Activated CD8-positive, alpha-beta memory T cell treated with anti-CD3 and anti-CD28 coated beads, Interleukin-2, amount 10 ng/mL, durations not matched to agents 7 days and 5 days (primary cell): Measurements from ENCODE around the gene TRAPPC2L. TPM values are rescaled to one million over a fixed set of nuclear protein-coding genes. Genes with fewer than 3 reads are reported as not detected.
"Not testable (repeated sequence)": the region's sequence is repeated elsewhere in the genome, so short reads cannot be mapped to it uniquely, and the experiment has no call there.

Experiments used
- ATAC-seq: fragments of 150-1000 bp; cut with Tn5 transposase; one replicate; pipeline ENCODE4 v1.10.0; 2021; ENCODE audit warnings: moderate library complexity
- CTCF ChIA-PET: fragments of 350-600 bp; sonication (Branson Sonifier 250); formaldehyde crosslinking; loops from one replicate; lab custom pipeline; 2021; ENCODE audit warnings: antibody characterized with exemption; lab: Charles Lee
- DNase-seq: peaks from one replicate; pipeline ENCODE4 v3.0.0-alpha.2; 2020
- H3K27ac Mint-ChIP-seq: one replicate; pipeline ENCODE4 v1.8.0; 2021; ENCODE audit warnings: mild to moderate bottlenecking, mixed read lengths
- H3K27me3 Mint-ChIP-seq: one replicate; pipeline ENCODE4 v1.8.0; 2021; ENCODE audit warnings: mixed read lengths
- H3K36me3 Mint-ChIP-seq: one replicate; pipeline ENCODE4 v1.8.0; 2021; ENCODE audit warnings: mild to moderate bottlenecking, mixed read lengths
- H3K4me1 Mint-ChIP-seq: one replicate; pipeline ENCODE4 v1.8.0; 2021; ENCODE audit warnings: mixed read lengths
- H3K4me3 Mint-ChIP-seq: one replicate; pipeline ENCODE4 v1.8.0; 2021; ENCODE audit warnings: mild to moderate bottlenecking, moderate library complexity, mixed read lengths
- H3K9me3 Mint-ChIP-seq: one replicate; pipeline ENCODE4 v1.8.0; 2022; ENCODE audit warnings: low read depth, mixed read lengths
- total RNA-seq, 2 experiments: library from RNA; stranded (reverse); gene quantifications; one replicate each; pipeline ENCODE4 v1.2.3, GENCODE V29; 2021

Gene TRAPPC2L
- total RNA-seq, 2 experiments from 2014 or later, result 49.2 to 51.3 TPM

DNA sequence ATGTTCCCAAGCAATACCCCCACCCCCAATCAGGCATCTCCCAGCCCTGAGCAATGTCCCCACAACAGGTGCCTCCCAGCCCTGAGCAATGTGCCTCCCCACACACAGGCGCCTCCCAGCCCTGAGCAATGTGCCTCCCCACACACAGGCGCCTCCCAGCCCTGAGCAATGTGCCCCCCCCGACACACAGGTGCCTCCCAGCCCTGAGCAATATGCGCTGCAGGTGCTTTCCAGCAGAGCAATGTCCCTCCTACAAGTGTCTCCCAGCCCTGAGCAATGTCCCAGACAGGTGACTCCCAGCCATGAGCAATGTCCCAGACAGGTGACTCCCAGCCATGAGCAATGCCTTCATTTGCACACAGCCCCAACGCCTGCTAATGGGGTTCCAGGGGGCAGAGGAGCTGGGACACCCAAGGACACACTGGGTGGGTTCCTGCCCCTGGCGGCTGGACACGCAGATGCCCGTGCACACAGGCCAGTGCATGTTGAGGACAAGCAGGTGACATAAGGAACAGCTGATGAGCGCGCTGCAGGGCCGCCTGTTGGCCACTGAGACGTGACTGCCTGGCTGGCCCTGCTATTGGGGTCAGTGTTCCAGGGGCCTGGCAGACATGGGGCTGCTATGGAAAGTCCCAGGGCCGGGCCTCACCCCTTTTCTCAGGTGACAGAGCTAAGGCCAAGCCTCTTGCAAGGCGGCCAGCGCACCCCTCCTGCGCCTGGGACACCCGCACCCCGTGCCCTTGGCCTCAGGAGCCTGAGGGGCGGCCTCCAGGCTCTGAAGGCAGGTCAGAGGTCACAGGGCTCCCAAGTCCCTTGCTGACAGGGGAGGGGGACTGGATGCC, 36.4 kb downstream of the TRAPPC2L start:
- Mint-ChIP-seq H3K4me3 (no peak overlapping the region), H3K4me1 (no peaks in the 10 kb centered on the region), H3K9me3 (no peaks in the 10 kb centered on the region), H3K36me3 (no peaks in the 10 kb centered on the region), H3K27me3 (no peaks in the 10 kb centered on the region), H3K27ac (no peak overlapping the region)
- CTCF ChIA-PET, result interaction anchor here (0.7 kb wide), 1 partner anchor 132 kb away, joined by 3 read pairs; no protein-coding TSS in a partner anchor
- DNase-seq (no peak), ATAC-seq (no peak)

DNA sequence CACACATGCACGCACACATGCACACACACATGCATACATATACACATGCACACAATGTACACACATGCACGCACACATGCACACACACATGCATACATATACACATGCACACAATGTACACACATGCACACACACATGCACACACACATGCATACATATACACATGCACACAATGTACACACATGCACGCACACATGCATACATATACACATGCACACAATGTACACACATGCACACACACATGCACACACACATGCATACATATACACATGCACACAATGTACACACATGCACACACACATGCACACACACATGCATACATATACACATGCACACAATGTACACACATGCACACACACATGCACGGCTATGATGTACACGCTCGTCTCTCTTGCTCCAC, 37.3 kb downstream of the TRAPPC2L start:
- H3K9me3 Mint-ChIP-seq, H3K27ac Mint-ChIP-seq, H3K4me3 Mint-ChIP-seq, DNase-seq, H3K4me1 Mint-ChIP-seq, H3K36me3 Mint-ChIP-seq, CTCF ChIA-PET, ATAC-seq, H3K27me3 Mint-ChIP-seq: not testable (repeated sequence)

DNA sequence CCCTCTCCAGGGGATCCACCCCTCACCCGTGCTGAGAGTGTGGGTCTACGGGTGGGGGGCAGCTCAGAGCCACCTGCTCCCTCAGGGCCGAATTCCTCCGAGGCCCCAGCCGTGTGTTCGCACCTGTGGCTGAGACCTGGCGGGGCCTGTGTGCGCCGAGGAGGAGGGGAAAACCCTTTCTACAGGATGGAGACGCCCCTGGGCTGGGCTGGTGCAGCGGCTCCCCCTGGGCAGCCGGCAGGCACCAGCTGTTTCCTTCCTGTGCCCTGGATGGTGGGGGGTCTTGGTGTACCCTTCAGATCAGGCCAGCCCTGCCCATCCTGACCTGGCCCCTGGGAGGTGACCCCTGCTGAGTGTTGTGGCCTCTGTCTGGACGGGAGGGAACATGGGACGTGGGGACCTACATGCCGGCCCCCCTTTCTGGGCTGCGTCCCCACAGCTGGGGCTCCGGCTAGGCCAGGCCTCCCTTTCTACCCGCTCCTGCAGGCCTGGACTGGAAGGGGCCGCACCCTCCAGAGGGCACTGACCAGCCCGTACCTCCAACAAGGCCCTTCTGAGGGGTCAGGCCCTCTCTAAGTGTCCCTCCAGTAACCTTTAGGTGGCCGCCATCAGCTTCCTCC, 37.9 kb downstream of the TRAPPC2L start:
- Mint-ChIP-seq H3K36me3 (no peaks in the 10 kb centered on the region), H3K27me3 (no peaks in the 10 kb centered on the region), H3K9me3 (no peaks in the 10 kb centered on the region), H3K27ac (no peak overlapping the region), H3K4me3 (no peak overlapping the region), H3K4me1 (no peaks in the 10 kb centered on the region)
- no peak for ATAC-seq
- DNase-seq, result no peak
- CTCF ChIA-PET, result no interaction called here

DNA sequence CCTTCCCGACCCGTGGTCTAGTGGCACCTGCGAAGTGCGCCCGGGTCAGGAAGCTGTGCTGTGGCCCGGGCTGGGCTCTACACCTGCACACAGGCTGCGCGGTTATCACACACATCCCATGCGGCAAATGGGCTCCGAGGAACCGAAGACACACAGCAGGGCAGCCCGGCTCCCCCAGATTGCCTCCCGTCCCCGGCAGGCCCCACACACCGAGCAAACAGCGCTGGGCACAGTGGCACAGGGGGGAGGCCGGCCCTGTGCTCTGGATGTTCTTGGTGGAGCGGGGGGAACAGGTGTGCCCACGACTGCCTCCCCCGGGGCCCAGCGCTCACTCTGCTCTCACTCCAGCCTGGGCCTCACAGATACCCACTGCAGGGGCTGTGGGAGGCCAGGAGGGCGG, 38.4 kb downstream of the TRAPPC2L start:
- no peak for ATAC-seq
- Mint-ChIP-seq H3K27ac (no peak overlapping the region), H3K4me3 (no peak overlapping the region), H3K9me3 (no peaks in the 10 kb centered on the region), H3K4me1 (no peaks in the 10 kb centered on the region), H3K36me3 (no peaks in the 10 kb centered on the region), H3K27me3 (no peaks in the 10 kb centered on the region)
- CTCF ChIA-PET, result no interaction called here
- no peak for DNase-seq

DNA sequence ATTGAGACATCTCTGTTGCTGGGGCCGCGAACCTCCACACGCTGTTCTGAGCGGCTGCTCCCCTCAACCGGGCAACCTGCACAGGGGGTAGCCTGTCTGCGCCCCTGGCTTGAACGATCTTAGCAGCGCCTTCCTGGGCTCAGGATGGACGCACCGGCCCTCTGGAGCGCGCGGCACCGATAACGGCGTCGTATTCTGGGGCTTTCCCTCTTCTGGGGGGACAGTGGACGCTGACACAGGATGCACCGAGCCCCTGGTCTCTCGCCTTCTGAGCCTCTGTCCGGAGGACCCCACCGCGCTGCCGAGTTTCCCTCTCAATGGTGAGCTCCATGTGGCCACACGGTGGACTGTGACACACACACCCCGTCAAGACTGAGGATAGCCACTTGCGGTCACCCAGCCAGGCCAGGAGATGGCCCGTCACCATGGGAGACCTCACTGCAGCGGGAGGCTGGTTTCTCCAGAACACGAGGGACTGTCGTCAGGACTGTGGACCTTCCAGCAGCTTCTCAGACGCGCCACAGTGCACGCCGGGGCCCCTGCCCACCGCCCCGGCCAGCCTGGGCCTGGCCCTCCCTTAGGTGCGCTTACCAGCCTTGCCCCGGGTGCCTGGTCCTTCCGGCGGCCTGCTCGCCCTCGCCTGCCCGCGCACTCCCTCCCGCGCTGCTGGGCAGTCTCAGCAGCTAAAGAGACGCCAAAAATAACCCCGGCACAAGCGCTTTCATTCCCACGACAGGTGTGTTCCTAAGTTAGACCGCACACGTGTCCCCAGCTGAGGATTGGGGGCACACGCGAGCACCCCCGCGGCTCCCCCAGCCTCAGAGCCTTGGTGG, 39.5 kb downstream of the TRAPPC2L start:
- ATAC-seq (no peak), DNase-seq (no peak)
- Mint-ChIP-seq H3K36me3 (no peaks in the 10 kb centered on the region), H3K27ac (no peak overlapping the region), H3K9me3 (no peaks in the 10 kb centered on the region), H3K4me3 (no peak overlapping the region), H3K27me3 (no peaks in the 10 kb centered on the region), H3K4me1 (no peaks in the 10 kb centered on the region)
- CTCF ChIA-PET, result no interaction called here

DNA sequence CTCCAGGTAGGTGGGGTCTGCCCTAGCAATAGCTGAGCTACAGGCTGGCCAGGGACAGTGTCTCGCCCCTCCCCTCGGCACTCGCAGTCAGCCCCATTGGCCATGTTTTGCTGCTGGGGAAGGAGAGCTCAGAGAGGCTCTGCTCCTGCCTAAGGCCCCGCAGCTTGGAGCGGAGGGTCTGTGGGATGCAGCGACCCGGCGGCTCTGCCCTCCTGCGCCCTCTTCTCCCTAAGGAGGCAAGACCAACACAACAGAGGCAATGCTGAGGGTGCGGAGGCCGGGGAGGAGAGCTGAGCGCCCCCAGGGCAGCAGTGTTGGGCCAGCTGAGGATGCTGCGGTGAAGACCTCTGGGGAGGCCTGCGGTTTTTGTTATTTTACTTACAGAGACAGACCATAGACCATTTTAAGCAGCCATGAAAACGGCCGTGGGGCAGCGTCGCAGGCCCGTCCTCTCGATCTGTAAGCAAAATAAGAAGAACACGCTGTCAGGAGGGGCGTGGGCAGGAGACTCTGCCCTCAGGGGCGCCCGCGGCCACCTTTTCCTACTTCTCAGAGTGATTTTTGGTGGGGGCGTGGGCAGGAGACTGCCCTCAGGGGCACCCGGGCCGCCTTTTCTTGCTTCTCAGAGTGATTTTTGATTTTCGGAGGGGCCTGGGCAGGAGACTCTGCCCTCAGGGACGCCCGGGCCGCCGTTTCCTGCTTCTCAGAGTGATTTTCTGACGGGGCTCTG, 40.9 kb downstream of the TRAPPC2L start:
- Mint-ChIP-seq H3K9me3 (no peaks in the 10 kb centered on the region), H3K36me3 (no peaks in the 10 kb centered on the region), H3K4me1 (no peaks in the 10 kb centered on the region), H3K4me3 (no peak overlapping the region), H3K27ac (no peak overlapping the region), H3K27me3 (no peaks in the 10 kb centered on the region)
- DNase-seq (no peak), ATAC-seq (no peak)
- CTCF ChIA-PET, result no interaction called here

DNA sequence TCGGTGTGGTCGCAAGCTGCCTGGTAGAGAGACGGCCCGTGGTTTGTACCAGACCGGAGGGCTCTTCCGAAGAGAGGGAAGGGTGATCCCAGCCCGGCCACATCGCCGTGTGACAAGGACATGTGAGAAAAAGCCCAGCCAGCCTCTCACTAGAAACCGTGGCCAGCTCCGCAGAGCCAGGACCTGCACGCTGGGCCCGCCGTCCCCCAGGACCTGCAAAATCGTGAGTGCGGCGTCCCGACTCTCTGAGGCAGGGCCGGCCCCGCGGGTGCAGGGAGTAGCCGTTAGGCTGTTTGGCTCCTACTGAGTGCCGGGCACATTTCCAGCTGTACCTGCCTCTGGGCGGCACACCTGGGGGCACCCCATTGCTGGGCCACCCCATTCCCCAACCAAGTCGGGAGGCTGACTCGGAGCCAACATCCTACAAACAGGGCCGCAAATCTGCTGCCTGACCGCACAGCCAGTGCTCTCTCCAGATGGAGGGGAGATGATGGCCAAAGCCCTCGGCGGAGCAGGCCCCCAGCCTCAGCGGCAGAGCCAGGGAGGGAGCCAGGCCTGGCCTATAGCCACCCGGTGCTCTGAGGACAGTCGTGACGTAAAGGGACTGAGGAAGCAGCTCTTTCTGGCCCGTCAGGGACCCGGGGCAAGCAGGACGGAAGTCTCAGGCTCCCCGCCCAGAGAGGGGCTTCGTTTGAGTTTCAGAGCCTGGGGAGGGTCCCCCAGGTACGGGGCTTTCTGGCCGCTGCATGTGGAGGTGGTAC, 43.2 kb downstream of the TRAPPC2L start:
- DNase-seq (no peak), ATAC-seq (no peak)
- Mint-ChIP-seq H3K4me3 (no peak overlapping the region), H3K4me1 (no peaks in the 10 kb centered on the region), H3K27me3 (no peaks in the 10 kb centered on the region), H3K36me3 (no peaks in the 10 kb centered on the region), H3K27ac (no peak overlapping the region), H3K9me3 (no peaks in the 10 kb centered on the region)
- CTCF ChIA-PET, result no interaction called here

DNA sequence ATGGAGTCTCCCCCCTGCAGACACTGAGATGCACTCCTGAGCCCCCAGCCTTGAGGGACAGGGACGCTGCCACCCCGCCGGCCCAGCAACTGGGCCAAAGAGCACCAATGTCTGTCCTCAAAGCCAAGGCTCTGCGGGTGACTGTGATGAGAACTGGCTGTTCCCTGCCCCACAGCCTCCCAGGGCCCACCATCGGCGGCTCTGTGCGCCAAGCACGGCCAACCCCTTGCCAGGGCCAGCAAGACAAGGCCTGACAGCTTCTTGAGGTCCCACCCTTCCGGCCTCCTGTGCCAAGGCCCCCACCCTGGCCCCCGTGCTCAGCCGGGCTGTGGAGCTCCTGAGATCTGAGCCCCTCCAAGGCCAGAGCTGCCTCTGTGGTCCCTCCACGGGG, 43.7 kb downstream of the TRAPPC2L start:
- CTCF ChIA-PET, result no interaction called here
- Mint-ChIP-seq H3K9me3 (no peaks in the 10 kb centered on the region), H3K27me3 (no peaks in the 10 kb centered on the region)

DNA sequence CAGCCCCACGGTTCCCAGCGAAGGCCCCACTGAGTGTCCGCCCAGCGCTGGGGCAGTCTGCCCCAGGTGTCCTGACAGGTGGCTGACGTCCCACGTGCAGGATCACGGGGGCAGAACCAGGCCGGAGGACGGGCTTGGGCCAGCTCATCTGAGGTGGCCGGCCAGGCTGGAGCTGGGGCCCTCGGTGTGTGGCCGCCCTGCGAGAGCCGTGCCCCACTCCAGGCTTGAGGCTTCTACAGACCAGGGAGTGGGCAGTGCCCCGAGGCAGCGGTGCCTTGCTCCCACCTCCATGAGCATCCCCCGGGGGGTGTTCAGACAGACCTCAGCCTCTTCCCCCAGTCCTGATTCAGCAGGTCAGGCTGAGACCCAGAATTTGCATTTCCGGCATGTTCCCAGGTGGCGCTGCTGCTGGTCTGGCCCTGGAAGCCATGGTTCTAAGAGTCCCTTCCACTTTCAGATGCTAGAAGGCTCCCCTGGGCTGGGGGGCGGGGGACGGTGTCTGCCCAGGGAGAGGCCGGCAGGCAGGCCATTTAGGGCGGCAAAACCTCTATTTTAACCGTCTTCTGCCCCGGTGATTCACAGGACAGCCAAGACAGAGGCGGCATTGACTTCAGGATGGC, 44.9 kb downstream of the TRAPPC2L start:
- CTCF ChIA-PET, result no interaction called here
- Mint-ChIP-seq H3K36me3 (no peaks in the 10 kb centered on the region), H3K4me3 (no peak overlapping the region), H3K9me3 (no peaks in the 10 kb centered on the region), H3K4me1 (no peaks in the 10 kb centered on the region), H3K27ac (no peak overlapping the region), H3K27me3 (no peaks in the 10 kb centered on the region)
- no peak for ATAC-seq
- DNase-seq, result no peak

More for the DNA sequence above, 43.7 kb downstream of the TRAPPC2L start:
- no peak overlapping the region for H3K4me3 Mint-ChIP-seq
- H3K4me1 Mint-ChIP-seq, result no peaks in the 10 kb centered on the region
- ATAC-seq, result no peak
- no peak for DNase-seq
- no peak overlapping the region for H3K27ac Mint-ChIP-seq
- no peaks in the 10 kb centered on the region for H3K36me3 Mint-ChIP-seq

DNA sequence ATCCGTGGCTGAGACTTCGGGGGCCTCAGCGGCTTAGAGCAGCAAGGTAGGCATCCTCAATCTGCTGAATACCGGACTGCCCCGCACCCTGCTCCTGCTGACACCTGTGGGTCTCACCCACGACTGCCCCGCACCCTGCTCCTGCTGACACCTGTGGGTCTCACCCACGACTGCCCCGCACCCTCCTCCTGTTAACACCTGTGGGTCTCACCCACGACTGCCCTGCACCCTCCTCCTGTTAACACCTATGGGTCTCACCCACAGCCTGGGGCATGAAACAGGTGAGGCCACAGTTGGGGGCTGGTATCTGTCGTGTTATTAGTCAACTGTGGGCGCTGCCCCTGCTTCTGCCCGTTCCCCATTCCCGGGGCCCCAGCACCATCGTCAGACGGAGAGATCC, 45.8 kb downstream of the TRAPPC2L start:
- H3K4me1 Mint-ChIP-seq, result no peaks in the 10 kb centered on the region
- H3K27ac Mint-ChIP-seq, result no peak overlapping the region
- H3K27me3 Mint-ChIP-seq, result no peaks in the 10 kb centered on the region
- CTCF ChIA-PET, result no interaction called here
- H3K4me3 Mint-ChIP-seq, result no peak overlapping the region
- no peak for ATAC-seq
- DNase-seq, result no peak
- no peaks in the 10 kb centered on the region for H3K9me3 Mint-ChIP-seq
- H3K36me3 Mint-ChIP-seq, result no peaks in the 10 kb centered on the region

DNA sequence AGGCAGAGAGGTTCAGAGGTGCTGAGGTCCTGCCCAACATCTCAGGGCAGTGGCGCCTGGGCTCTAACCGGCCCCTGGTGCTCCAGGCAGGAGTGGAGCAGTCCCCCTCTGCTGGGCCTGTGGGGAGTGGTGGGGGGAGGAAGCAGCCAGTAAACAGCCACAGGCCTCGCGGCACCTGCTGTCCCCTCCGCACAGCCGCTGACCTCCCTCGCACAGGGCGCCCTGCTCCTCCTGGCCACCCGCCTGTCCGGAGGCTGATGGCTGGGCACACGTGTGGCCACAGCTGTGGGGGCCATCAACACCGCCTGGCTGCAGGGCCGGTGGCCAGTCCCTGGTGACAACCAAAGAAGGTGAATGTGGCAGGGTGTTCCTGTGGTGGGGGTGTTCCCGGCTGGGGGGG, 46.3 kb downstream of the TRAPPC2L start:
- Mint-ChIP-seq H3K27me3 (no peaks in the 10 kb centered on the region), H3K9me3 (no peaks in the 10 kb centered on the region)
- DNase-seq, result no peak

DNA sequence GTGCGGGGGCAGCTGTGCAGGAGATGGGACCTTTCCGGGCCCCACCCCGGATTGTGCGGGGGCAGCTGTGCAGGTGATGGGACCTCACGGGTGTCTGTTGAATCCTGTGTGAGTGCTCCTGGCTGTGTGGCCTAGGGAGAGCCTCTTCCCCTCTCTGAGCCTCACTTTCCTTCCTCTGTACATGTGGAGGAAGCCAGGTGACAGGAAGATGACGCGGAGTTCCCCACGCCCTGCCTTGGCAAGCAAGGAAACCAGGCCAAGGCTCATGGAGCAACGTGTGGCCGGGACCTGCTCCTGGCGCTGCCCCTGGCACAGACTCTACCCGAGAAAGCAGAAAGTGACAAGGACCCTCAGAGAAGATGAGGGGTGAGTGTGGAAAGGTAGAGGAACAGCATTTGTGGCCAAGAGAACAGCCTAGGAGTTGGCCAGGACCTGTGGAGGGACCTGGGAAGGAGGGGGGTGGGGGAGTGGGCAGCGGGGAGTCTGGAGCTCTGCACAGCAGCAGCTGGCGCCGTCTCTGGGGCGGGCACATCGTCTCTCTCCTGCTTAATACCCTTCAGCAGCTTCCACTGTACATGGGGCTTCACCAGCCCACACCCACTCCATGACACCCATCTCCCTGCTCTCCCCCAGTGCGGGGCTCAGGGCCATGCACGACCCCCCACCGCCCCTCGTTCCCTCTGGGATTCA, 47.9 kb downstream of the TRAPPC2L start:
- no peak overlapping the region for H3K27ac Mint-ChIP-seq
- H3K4me1 Mint-ChIP-seq, result no peaks in the 10 kb centered on the region
- H3K36me3 Mint-ChIP-seq, result no peaks in the 10 kb centered on the region
- H3K27me3 Mint-ChIP-seq, result no peaks in the 10 kb centered on the region
- CTCF ChIA-PET, result no interaction called here
- no peak overlapping the region for H3K4me3 Mint-ChIP-seq
- no peaks in the 10 kb centered on the region for H3K9me3 Mint-ChIP-seq
- DNase-seq (no peak), ATAC-seq (no peak)

More for the DNA sequence above, 46.3 kb downstream of the TRAPPC2L start:
- Mint-ChIP-seq H3K4me3 (no peak overlapping the region), H3K36me3 (no peaks in the 10 kb centered on the region), H3K4me1 (no peaks in the 10 kb centered on the region), H3K27ac (no peak overlapping the region)
- CTCF ChIA-PET, result no interaction called here
- ATAC-seq, result no peak
